ENCODE results near the gene LNX1. TPM values are rescaled to one million over a fixed set of nuclear protein-coding genes. Genes with fewer than 3 reads are reported as not detected.
A peak's percentile ranks its signal among the peaks of the same experiment; 100 is the strongest.

The LNX1 gene
- total RNA-seq (2016; rRNA removed; fragmentation: Illumina TruSeq; extraction: Trizol) (0.49 and 0.62 TPM in 2 replicates), polyA plus RNA-seq (2011; rRNA removed) (0.20 and 0.49 TPM in 2 replicates), polyA minus RNA-seq (2011; rRNA and poly(A)+ RNA removed; ENCODE audit: low replicate concordance) (0.16 TPM in 1 of 2 replicates, not detected in the other), Bru-seq, nascent RNA (percentile 16 among the genes with signal in this experiment), BruChase-seq, experiment 1, labeled RNA remaining after a 6-hour chase (percentile 11 among the genes with signal in this experiment), BruChase-seq, experiment 2, labeled RNA remaining after a 2-hour chase (percentile 10 among the genes with signal in this experiment)
- total RNA-seq (2016; cell fraction: cytosol; rRNA removed; fragmentation: Illumina TruSeq; extraction: Trizol; ENCODE audit: low read depth): 0.26 and 0.51 TPM in 2 replicates
- 0.17 and 0.40 TPM in 2 replicates for total RNA-seq (2016; cell fraction: insoluble cytoplasmic fraction; rRNA removed; fragmentation: Illumina TruSeq; extraction: Trizol)
- 0.34 and 0.37 TPM in 2 replicates for total RNA-seq (2016; cell fraction: membrane; rRNA removed; fragmentation: Illumina TruSeq; extraction: Trizol)
- 0.22 and 1.1 TPM in 2 replicates for total RNA-seq (2016; cell fraction: nucleus; rRNA removed; fragmentation: Illumina TruSeq; extraction: Trizol)
- polyA plus RNA-seq (2011; cell fraction: cytosol; rRNA removed): 0.27 TPM in 2 replicates
- 0.53 and 0.57 TPM in 2 replicates for polyA plus RNA-seq (2011; cell fraction: nucleus; rRNA removed)
- polyA plus RNA-seq (2012): 0.29 and 0.35 TPM in 2 replicates
- 0.08 and 0.15 TPM in 2 replicates for polyA plus RNA-seq (2016; cell fraction: cytosol; fragmentation: Illumina TruSeq; extraction: Trizol; ENCODE audit: low read depth)
- 0.44 and 0.47 TPM in 2 replicates for polyA plus RNA-seq (2016; cell fraction: insoluble cytoplasmic fraction; fragmentation: Illumina TruSeq; extraction: Trizol; ENCODE audit: low read depth)
- 0.25 and 0.34 TPM in 2 replicates for polyA plus RNA-seq (2016; cell fraction: membrane; fragmentation: Illumina TruSeq; extraction: Trizol; ENCODE audit: low read depth)
- polyA plus RNA-seq (2016; cell fraction: nucleus; fragmentation: Illumina TruSeq; extraction: Trizol; ENCODE audit: insufficient read depth, low read depth): 0.26 and 0.32 TPM in 2 replicates
- 0.20 TPM in 1 of 2 replicates, not detected in the other for polyA minus RNA-seq (2011; cell fraction: cytosol; rRNA and poly(A)+ RNA removed)
- polyA minus RNA-seq (2011; cell fraction: nucleus; rRNA and poly(A)+ RNA removed): 1.2 and 1.5 TPM in 2 replicates
- long read RNA-seq, experiment 1: 0 reads
- long read RNA-seq, experiment 2, partial matches to known transcripts: 1 of 1 reads
- long read RNA-seq, experiment 2, other reads (novel, unspliced or antisense): 0 of 1 reads

- ChIA-PET POLR2A (no interaction called here), CTCF (ENCODE audit: low intra/inter-chr PET ratio, low total read pairs) (no interaction called here)
- peak within 1 kb of the TSS; percentile 14; the same call in 1 of the 2 replicates for H3K4me2 ChIP-seq (ENCODE audit: low read depth, low read length)
- FAIRE-seq: no peak
- H3K27ac ChIP-seq (ENCODE audit: extremely low read length, insufficient read depth, low read length): no peak within 1 kb of the TSS
- H3K79me2 ChIP-seq (ENCODE audit: insufficient read depth, low read length): no peaks in the 10 kb centered on the region
- no peaks in the 10 kb centered on the region for H3K36me3 ChIP-seq (replicated peaks in 1 of 2; ENCODE audit: control insufficient read depth in 1 of 2, insufficient read depth in 2 of 2, low read length in 2 of 2)
- 45% methylated on average over 8 of the region's 13 CpGs for WGBS (ENCODE audit: low lambda C conversion rate)
- TF ChIP-seq ZEB1 (IDR thresholded peaks at IDR 0.05; ENCODE audit: insufficient replicate concordance, low read depth) (peak; percentile 36), ZNF160 (CRISPR knock-in tag; IDR thresholded peaks at IDR 0.05) (no peak)
- H3K4me3 ChIP-seq (replicated peaks in 1 of 3; ENCODE audit: insufficient read depth in 1 of 3, low read depth in 2 of 3, low read length in 3 of 3): no peak within 1 kb of the TSS
- no peak for DNase-seq (ENCODE audit: low spot score)
- no TSS peak for BruUV-seq (replicated peaks)
- in situ Hi-C loops (cut with HindIII; ENCODE audit: extremely low pct_ligation_motif_present, low pct_unique_long_range_greater_than_20kb): no loop called here
- H3K9me3 ChIP-seq (ENCODE audit: low read length): no peaks in the 10 kb centered on the region
- H3K9ac ChIP-seq (ENCODE audit: insufficient read depth, low read depth, low read length): no peak within 1 kb of the TSS
- no peaks in the 10 kb centered on the region for H3K27me3 ChIP-seq (ENCODE audit: control insufficient read depth in 1 of 2, insufficient read depth in 2 of 2, low read length in 2 of 2)
- intact Hi-C loops (cut with micrococcal nuclease; ENCODE audit: unreplicated experiment): no loop called here
- no peak for ATAC-seq
- no peaks in the 10 kb centered on the region for H4K20me1 ChIP-seq (ENCODE audit: insufficient read depth, low read length)
- H2AFZ ChIP-seq (ENCODE audit: low read length): no peak within 1 kb of the TSS
- H3K4me1 ChIP-seq (ENCODE audit: insufficient read depth, low read length): peaks cover 66% of the 10 kb centered on the region
Observed at GRCh38 chr4:53591372-53591892, at the start of gene LNX1. Gene LNX1, minus strand, starts transcription at chr4:53591486. Its CDS starts 17,484 bp downstream, at chr4:53574002.

Measured in HepG2 (cell line).